AG09309 (cell line): Measurements from ENCODE around the gene SYPL1.

ENCODE experiments used
- DNase-seq: peaks from one replicate; pipeline ENCODE4 v3.0.0-alpha.2; 2010; ENCODE audit warnings: low read depth
- H3K4me3 ChIP-seq: 2 replicates; pipeline ENCODE4 v1.5.1; 2011; ENCODE audit warnings: mild to moderate bottlenecking, low read depth, low read length, moderate library complexity; ENCODE audit not compliant: control insufficient read depth
- TF ChIP-seq, protein P1 (sequence below): IDR thresholded peaks from 2 replicates; pipeline ENCODE4 v1.5.1; 2011; ENCODE audit warnings: mild to moderate bottlenecking, low read depth, low read length, inconsistent platforms; ENCODE audit not compliant: insufficient read depth, control insufficient read depth; ENCODE audit errors: missing control alignments

Gene SYPL1

GRCh38 chr7:106048706-106049020, 63.4 kb downstream of the SYPL1 start:
- DNase-seq: no peak
- H3K4me3 ChIP-seq: no peak overlapping the region
- TF ChIP-seq, protein P1, sequence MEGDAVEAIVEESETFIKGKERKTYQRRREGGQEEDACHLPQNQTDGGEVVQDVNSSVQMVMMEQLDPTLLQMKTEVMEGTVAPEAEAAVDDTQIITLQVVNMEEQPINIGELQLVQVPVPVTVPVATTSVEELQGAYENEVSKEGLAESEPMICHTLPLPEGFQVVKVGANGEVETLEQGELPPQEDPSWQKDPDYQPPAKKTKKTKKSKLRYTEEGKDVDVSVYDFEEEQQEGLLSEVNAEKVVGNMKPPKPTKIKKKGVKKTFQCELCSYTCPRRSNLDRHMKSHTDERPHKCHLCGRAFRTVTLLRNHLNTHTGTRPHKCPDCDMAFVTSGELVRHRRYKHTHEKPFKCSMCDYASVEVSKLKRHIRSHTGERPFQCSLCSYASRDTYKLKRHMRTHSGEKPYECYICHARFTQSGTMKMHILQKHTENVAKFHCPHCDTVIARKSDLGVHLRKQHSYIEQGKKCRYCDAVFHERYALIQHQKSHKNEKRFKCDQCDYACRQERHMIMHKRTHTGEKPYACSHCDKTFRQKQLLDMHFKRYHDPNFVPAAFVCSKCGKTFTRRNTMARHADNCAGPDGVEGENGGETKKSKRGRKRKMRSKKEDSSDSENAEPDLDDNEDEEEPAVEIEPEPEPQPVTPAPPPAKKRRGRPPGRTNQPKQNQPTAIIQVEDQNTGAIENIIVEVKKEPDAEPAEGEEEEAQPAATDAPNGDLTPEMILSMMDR: no peak

- DNase-seq: no peak
- TF ChIP-seq, protein P1: no peak
- no peak overlapping the region for H3K4me3 ChIP-seq
Observed at GRCh38 chr7:106047818-106048705, 64.0 kb downstream of the SYPL1 start.

DNA sequence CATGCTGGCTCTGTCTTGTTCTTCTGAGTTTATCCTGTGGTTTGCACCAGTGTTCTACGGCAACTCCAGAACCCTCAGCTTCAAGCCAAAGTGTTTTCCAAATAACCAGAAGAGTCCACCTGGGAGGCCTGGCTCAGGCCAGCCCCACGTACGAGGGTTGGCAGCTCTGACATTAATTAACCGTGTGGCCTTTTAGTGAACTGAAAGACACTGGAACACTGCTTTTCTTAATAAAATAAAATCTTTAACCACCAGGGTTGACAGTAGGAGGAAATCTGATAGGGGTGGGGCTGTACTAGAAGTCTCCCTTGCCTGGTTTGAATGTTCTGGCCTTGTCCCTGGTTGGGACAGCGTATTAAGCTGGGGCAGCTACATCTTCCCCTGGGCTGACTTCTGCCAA, 64.9 kb downstream of the SYPL1 start:
- H3K4me3 ChIP-seq: no peak overlapping the region
- DNase-seq: no peak
- TF ChIP-seq, protein P1: no peak

GRCh38 chr7:106045586-106045985, 66.5 kb downstream of the SYPL1 start:
- DNase-seq: no peak
- no peak overlapping the region for H3K4me3 ChIP-seq
- TF ChIP-seq, protein P1: no peak

DNA sequence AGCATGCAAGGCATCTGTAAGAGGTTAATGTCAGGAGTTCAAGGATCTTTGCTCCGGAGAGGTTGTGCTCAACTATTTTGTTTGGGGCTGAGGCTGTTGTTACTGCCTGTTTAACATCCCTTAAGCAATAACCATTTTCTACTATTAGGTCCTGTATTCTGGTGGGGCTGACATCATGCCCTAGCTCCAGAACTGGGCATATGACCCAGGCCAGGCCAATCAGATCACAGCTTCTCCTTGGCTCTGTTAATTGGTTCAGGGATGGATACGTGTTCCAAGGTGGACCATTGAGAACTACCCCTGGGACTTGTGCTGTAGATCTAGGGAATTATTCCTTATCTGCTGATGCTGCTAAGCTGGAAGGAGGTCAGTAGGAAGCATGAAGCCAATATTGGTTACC, 67.0 kb downstream of the SYPL1 start:
- TF ChIP-seq, protein P1: no peak
- no peak for DNase-seq
- H3K4me3 ChIP-seq: no peak overlapping the region

DNA sequence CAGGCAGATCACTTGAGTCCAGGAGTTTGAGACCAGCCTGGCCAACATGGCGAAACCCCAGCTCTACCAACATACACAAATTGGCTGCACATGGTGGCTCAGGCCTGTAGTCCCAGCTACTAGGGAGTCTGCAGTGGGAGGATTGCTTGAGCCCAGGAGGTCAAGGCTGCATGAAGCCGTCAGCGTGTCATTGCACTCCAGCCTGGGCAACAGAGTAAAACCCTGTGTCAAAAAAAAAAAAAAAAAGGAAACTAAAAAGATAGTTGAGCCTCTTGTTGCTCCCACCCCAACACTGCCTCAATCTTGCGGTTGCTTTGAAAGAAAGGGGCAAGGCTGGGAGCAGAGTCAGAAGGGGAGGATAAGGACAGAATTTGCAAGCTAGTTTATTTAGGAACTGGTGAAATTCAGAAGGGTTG, 69.9 kb downstream of the SYPL1 start:
- no peak overlapping the region for H3K4me3 ChIP-seq
- no peak for DNase-seq

More for the DNA sequence above, 69.9 kb downstream of the SYPL1 start:
- TF ChIP-seq, protein P1: no peak
